ENCODE results near the gene SGCD.

SGCD gene

DNA sequence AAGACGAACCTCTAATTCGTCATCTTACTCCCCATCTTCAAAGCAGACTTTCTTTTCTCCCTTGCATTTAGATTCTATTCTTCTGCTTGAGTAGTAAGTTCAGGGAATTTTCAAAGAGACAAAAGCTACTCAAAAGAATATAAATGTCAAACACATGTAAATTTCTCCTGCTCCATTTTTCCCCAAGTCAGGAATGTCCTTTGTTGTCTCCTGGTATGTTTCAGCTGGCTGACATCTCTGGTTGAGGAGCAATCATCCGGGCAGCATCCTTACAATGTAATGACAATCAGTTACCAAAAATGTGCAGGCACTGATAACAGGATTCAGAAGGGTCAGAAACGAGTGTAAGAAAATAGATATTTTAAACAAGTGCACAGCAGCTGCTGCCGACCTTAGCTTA, 475.5 kb downstream of the SGCD start:
- TF ChIP-seq, protein P1, sequence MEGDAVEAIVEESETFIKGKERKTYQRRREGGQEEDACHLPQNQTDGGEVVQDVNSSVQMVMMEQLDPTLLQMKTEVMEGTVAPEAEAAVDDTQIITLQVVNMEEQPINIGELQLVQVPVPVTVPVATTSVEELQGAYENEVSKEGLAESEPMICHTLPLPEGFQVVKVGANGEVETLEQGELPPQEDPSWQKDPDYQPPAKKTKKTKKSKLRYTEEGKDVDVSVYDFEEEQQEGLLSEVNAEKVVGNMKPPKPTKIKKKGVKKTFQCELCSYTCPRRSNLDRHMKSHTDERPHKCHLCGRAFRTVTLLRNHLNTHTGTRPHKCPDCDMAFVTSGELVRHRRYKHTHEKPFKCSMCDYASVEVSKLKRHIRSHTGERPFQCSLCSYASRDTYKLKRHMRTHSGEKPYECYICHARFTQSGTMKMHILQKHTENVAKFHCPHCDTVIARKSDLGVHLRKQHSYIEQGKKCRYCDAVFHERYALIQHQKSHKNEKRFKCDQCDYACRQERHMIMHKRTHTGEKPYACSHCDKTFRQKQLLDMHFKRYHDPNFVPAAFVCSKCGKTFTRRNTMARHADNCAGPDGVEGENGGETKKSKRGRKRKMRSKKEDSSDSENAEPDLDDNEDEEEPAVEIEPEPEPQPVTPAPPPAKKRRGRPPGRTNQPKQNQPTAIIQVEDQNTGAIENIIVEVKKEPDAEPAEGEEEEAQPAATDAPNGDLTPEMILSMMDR (IDR thresholded peaks at IDR 0.05; ENCODE audit: insufficient read depth, low read length, poor library complexity, severe bottlenecking): no peak
- H3K4me3 ChIP-seq (replicated peaks; ENCODE audit: low read depth, low read length): no peak overlapping the region
- no peaks in the 10 kb centered on the region for H3K27me3 ChIP-seq (replicated peaks; ENCODE audit: control insufficient read depth, insufficient read depth, low read length)
- H3K36me3 ChIP-seq (ENCODE audit: control insufficient read depth, insufficient read depth, low read length): no peaks in the 10 kb centered on the region
- no peak for DNase-seq (ENCODE audit: extremely low read depth, insufficient read length)

DNA sequence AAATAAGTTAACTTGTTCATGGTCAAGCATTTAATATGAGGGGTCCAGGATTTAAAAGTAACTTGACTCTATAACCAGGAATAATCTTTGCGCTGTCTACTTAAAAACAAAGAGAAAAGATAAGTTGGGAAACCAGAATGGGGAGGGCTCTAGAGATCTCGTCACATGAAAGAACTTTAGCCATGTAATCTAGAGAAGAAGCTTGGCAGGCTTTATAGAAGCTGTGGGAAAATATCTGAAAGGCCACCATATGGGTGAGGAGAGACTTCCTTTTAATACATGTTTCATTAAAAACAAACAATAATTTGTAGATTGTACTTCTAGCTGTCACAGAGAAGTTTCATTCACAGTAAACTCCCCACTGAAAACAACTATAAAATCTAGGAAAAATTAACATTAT, 476.4 kb downstream of the SGCD start:
- TF ChIP-seq, protein P1 (IDR thresholded peaks at IDR 0.05; ENCODE audit: insufficient read depth, low read length, poor library complexity, severe bottlenecking): no peak
- no peaks in the 10 kb centered on the region for H3K27me3 ChIP-seq (replicated peaks; ENCODE audit: control insufficient read depth, insufficient read depth, low read length)
- no peak overlapping the region for H3K4me3 ChIP-seq (replicated peaks; ENCODE audit: low read depth, low read length)
- no peak for DNase-seq (ENCODE audit: extremely low read depth, insufficient read length)
- no peaks in the 10 kb centered on the region for H3K36me3 ChIP-seq (ENCODE audit: control insufficient read depth, insufficient read depth, low read length)

DNA sequence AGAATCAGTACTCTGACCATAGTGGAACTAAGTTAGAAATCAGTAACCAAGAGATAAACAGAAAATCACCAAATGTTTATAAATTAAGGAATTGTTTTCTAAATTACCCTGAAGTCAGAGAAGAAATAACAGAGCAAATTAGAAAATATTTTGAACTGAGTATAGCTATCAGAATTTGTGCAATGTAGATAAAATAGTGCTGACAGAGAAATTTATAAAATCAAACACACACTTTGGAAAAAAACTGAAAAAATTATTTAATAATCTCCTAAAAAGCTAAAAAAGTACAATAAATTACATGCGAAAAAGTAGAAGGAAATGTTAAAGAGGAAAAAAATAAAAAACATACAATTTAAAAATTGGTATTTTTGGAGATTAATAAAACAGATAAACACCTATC, 486.0 kb downstream of the SGCD start:
- H3K4me3 ChIP-seq (replicated peaks; ENCODE audit: low read depth, low read length): no peak overlapping the region
- no peaks in the 10 kb centered on the region for H3K36me3 ChIP-seq (ENCODE audit: control insufficient read depth, insufficient read depth, low read length)
- H3K27me3 ChIP-seq (replicated peaks; ENCODE audit: control insufficient read depth, insufficient read depth, low read length): no peaks in the 10 kb centered on the region
- no peak for DNase-seq (ENCODE audit: extremely low read depth, insufficient read length)
- TF ChIP-seq, protein P1 (IDR thresholded peaks at IDR 0.05; ENCODE audit: insufficient read depth, low read length, poor library complexity, severe bottlenecking): no peak

DNA sequence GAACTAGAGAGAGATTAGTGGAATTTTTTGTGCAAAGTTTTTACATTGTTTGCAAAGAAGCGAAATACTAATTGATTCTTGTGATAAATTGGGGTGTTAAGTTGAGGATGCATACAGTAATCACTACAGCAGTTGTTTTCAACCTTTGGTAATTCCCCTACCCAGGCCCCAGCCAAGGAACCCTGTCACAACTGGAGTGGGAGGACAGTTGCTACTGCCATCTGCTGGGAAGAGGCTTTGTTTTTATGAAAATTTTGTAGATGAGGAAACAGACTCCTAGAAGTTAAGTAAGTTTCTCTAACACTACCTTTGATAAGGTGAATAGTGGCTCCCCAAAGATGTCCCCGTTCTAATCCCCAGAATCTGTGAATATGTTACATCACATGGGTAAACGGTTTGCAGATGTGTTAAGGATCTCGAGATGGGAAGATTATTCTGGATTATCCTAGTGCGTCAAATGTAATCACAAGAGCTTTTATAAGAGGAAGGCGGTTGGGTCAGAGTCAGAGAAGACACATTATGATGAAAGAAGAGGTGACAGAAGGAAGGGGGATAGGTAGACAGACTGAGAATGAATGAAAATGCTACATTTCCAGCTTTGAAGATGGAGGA, 489.1 kb downstream of the SGCD start:
- TF ChIP-seq, protein P1 (IDR thresholded peaks at IDR 0.05; ENCODE audit: insufficient read depth, low read length, poor library complexity, severe bottlenecking): peak; percentile 64
- Histone ChIP-seq H3K4me3 (replicated peaks; ENCODE audit: low read depth, low read length) (no peak overlapping the region), H3K27me3 (replicated peaks; ENCODE audit: control insufficient read depth, insufficient read depth, low read length) (no peaks in the 10 kb centered on the region), H3K36me3 (ENCODE audit: control insufficient read depth, insufficient read depth, low read length) (no peaks in the 10 kb centered on the region)
- no peak for DNase-seq (ENCODE audit: extremely low read depth, insufficient read length)
